Mammary epithelial cell (primary cell): ENCODE results near the gene PPP1R36.

Experiments
- CTCF ChIP-seq, 2 donors: IDR thresholded peaks in 1 of 2; conservative IDR thresholded peaks in 1 of 2; 2 replicates each; pipeline ENCODE4 v1.5.1; 2011 to 2012; ENCODE audit warnings: inconsistent platforms in 2 of 2, low read length in 2 of 2, mild to moderate bottlenecking in 2 of 2, control low read depth in 1 of 2, low read depth in 1 of 2; ENCODE audit not compliant: insufficient read depth in 1 of 2; ENCODE audit errors: extremely low read depth in 1 of 2
- EZH2 ChIP-seq: IDR thresholded peaks from 2 replicates; pipeline ENCODE4 v1.6.1; 2012; ENCODE audit warnings: low read length, inconsistent platforms, borderline replicate concordance

DNA sequence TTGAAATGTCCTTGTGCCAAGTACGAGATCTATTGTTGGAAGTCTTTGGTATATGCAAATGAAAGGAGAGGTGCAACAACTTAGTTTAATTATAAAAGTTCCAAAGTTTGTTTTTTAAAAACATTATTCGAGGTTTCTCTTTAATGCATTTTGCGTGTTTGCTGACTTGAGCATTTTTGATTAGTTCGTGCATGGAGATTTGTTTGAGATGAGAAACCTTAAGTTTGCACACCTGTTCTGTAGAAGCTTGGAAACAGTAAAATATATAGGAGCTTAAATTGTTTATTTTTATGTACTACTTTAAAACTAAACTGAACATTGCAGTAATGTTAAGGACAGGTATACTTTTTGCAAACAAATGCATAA is 6.9 kb upstream of the PPP1R36 start:
- TF ChIP-seq CTCF (conservative IDR thresholded peaks at IDR 0.05 in 1 of 2, IDR thresholded peaks at IDR 0.05 in 1 of 2; ENCODE audit: extremely low read depth in 1 of 2, insufficient read depth in 1 of 2, low read depth in 1 of 2, low read length in 2 of 2) (no peak), EZH2 (no peak)
